Parathyroid adenoma (tissue), 2 donors: ENCODE results near the gene CXCL11.

Experiments
- H2AFZ ChIP-seq: fragments of 300-600 bp; sonication (generic); one replicate; pipeline ENCODE4 v1.7.0; 2017; ENCODE audit warnings: antibody characterized with exemption, mild to moderate bottlenecking
- H3K27ac ChIP-seq: fragments of 300-600 bp; sonication (generic); one replicate; pipeline ENCODE4 v1.7.0; 2017
- H3K27me3 ChIP-seq: fragments of 300-600 bp; sonication (generic); one replicate; pipeline ENCODE4 v1.7.0; 2017; ENCODE audit warnings: low read length; ENCODE audit not compliant: control insufficient read depth, insufficient read depth
- H3K36me3 ChIP-seq: fragments of 300-600 bp; sonication (generic); one replicate; pipeline ENCODE4 v1.7.0; 2017; ENCODE audit warnings: low read length; ENCODE audit not compliant: control insufficient read depth, insufficient read depth
- H3K4me1 ChIP-seq: fragments of 300-600 bp; sonication (generic); one replicate; pipeline ENCODE4 v1.7.0; 2017; ENCODE audit warnings: control low read depth
- H3K4me2 ChIP-seq: fragments of 300-600 bp; sonication (generic); one replicate; pipeline ENCODE4 v1.7.0; 2017; ENCODE audit warnings: low read length
- H3K4me3 ChIP-seq: fragments of 300-600 bp; sonication (generic); one replicate; pipeline ENCODE4 v1.7.0; 2017; ENCODE audit warnings: low read depth, low read length
- H3K79me2 ChIP-seq: fragments of 300-600 bp; sonication (generic); one replicate; pipeline ENCODE4 v1.7.0; 2017; ENCODE audit warnings: control low read depth
- H3K9ac ChIP-seq: fragments of 300-600 bp; sonication (generic); one replicate; pipeline ENCODE4 v1.7.0; 2017; ENCODE audit warnings: mild to moderate bottlenecking
- H3K9me3 ChIP-seq: fragments of 300-600 bp; sonication (generic); one replicate; pipeline ENCODE4 v1.7.0; 2017; ENCODE audit warnings: low read length; ENCODE audit not compliant: control insufficient read depth
- TF ChIP-seq, protein P1 (sequence below): fragments of 300-600 bp; sonication (generic); IDR thresholded peaks from one replicate; pipeline ENCODE4 v1.7.0; 2017; ENCODE audit warnings: antibody characterized with exemption, mild to moderate bottlenecking
- donor health status: primary hyperparathyroidism.

The CXCL11 gene

GRCh38 chr4:76061982-76062381 is 26.1 kb upstream of the CXCL11 start:
- Histone ChIP-seq H3K27ac (no peak overlapping the region), H3K4me3 (no peak overlapping the region), H3K9ac (no peak overlapping the region), H2AFZ (no peak overlapping the region), H3K4me2 (no peak overlapping the region), H3K9me3 (no peaks in the 10 kb centered on the region), H3K36me3 (no peaks in the 10 kb centered on the region), H3K4me1 (no peaks in the 10 kb centered on the region), H3K27me3 (no peaks in the 10 kb centered on the region), H3K79me2 (no peaks in the 10 kb centered on the region)
- TF ChIP-seq, protein P1, sequence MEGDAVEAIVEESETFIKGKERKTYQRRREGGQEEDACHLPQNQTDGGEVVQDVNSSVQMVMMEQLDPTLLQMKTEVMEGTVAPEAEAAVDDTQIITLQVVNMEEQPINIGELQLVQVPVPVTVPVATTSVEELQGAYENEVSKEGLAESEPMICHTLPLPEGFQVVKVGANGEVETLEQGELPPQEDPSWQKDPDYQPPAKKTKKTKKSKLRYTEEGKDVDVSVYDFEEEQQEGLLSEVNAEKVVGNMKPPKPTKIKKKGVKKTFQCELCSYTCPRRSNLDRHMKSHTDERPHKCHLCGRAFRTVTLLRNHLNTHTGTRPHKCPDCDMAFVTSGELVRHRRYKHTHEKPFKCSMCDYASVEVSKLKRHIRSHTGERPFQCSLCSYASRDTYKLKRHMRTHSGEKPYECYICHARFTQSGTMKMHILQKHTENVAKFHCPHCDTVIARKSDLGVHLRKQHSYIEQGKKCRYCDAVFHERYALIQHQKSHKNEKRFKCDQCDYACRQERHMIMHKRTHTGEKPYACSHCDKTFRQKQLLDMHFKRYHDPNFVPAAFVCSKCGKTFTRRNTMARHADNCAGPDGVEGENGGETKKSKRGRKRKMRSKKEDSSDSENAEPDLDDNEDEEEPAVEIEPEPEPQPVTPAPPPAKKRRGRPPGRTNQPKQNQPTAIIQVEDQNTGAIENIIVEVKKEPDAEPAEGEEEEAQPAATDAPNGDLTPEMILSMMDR = no peak

- no peaks in the 10 kb centered on the region for H3K9me3 ChIP-seq
- H3K4me3 ChIP-seq = no peak overlapping the region
- H3K4me1 ChIP-seq = no peaks in the 10 kb centered on the region
- no peak overlapping the region for H2AFZ ChIP-seq
- no peak overlapping the region for H3K27ac ChIP-seq
- no peaks in the 10 kb centered on the region for H3K27me3 ChIP-seq
- H3K79me2 ChIP-seq = no peaks in the 10 kb centered on the region
- TF ChIP-seq, protein P1 = no peak
- H3K9ac ChIP-seq = no peak overlapping the region
- no peak overlapping the region for H3K4me2 ChIP-seq
- H3K36me3 ChIP-seq = no peaks in the 10 kb centered on the region
Observed at GRCh38 chr4:76061421-76061820, 25.6 kb upstream of the CXCL11 start.

- H3K4me2 ChIP-seq = no peak overlapping the region
- no peaks in the 10 kb centered on the region for H3K36me3 ChIP-seq
- H3K9me3 ChIP-seq = no peaks in the 10 kb centered on the region
- no peak overlapping the region for H3K27ac ChIP-seq
- H2AFZ ChIP-seq = no peak overlapping the region
- H3K4me1 ChIP-seq = no peaks in the 10 kb centered on the region
- H3K79me2 ChIP-seq = no peaks in the 10 kb centered on the region
- H3K27me3 ChIP-seq = no peaks in the 10 kb centered on the region
- TF ChIP-seq, protein P1 = no peak
- H3K9ac ChIP-seq = no peak overlapping the region
- no peak overlapping the region for H3K4me3 ChIP-seq
Observed at GRCh38 chr4:76060506-76060905, 24.6 kb upstream of the CXCL11 start.

GRCh38 chr4:76059750-76060149 is 23.9 kb upstream of the CXCL11 start:
- TF ChIP-seq, protein P1 = no peak
- H3K4me3 ChIP-seq = no peak overlapping the region
- H3K27ac ChIP-seq = no peak overlapping the region
- no peak overlapping the region for H2AFZ ChIP-seq
- H3K4me1 ChIP-seq = no peaks in the 10 kb centered on the region
- H3K27me3 ChIP-seq = no peaks in the 10 kb centered on the region
- no peaks in the 10 kb centered on the region for H3K9me3 ChIP-seq
- no peaks in the 10 kb centered on the region for H3K36me3 ChIP-seq
- H3K9ac ChIP-seq = no peak overlapping the region
- no peaks in the 10 kb centered on the region for H3K79me2 ChIP-seq
- H3K4me2 ChIP-seq = no peak overlapping the region

- no peak overlapping the region for H3K4me2 ChIP-seq
- H3K4me1 ChIP-seq = no peaks in the 10 kb centered on the region
- H2AFZ ChIP-seq = no peak overlapping the region
- H3K27ac ChIP-seq = no peak overlapping the region
- no peaks in the 10 kb centered on the region for H3K27me3 ChIP-seq
- no peak overlapping the region for H3K9ac ChIP-seq
- no peaks in the 10 kb centered on the region for H3K9me3 ChIP-seq
- no peaks in the 10 kb centered on the region for H3K36me3 ChIP-seq
- H3K79me2 ChIP-seq = no peaks in the 10 kb centered on the region
- H3K4me3 ChIP-seq = no peak overlapping the region
- TF ChIP-seq, protein P1 = no peak
Observed at GRCh38 chr4:76058888-76059426, 23.1 kb upstream of the CXCL11 start.
